HG03280 (cell line): ENCODE measurements around the gene LRP1B.
"Not testable (repeated sequence)": the region's sequence is repeated elsewhere in the genome, so short reads cannot be mapped to it uniquely, and the experiment has no call there.

Source experiments
- ATAC-seq: cut with Tn5 transposase; IDR thresholded peaks from one replicate; pipeline ENCODE4 v1.9.1; 2021; ENCODE audit warnings: mild to moderate bottlenecking, moderate library complexity; ENCODE audit not compliant: unreplicated experiment

Gene LRP1B

GRCh38 chr2:140427033-140427432 lies 1703.8 kb downstream of the LRP1B start:
- not testable (repeated sequence) for ATAC-seq

- ATAC-seq: no peak
Observed at GRCh38 chr2:140424471-140424870, 1706.3 kb downstream of the LRP1B start.

DNA sequence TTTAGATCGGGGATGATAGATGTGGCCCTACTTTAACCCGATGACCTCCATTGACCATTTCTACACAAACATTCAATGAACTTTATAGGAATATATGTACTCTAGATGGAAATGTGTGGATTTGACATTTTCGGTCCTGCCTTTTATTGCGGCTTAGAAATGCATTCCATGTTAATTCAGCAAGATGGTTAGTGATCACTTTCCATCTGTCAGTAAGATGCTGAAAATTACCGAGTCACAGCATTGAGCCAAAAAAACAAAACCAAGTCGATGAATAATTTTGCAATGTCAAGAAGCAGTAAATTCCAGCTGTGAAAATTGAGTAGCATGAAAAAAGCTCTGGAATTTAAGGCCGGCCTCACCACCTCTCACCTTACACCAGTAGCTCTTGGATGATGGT lies 1708.1 kb downstream of the LRP1B start:
- no peak for ATAC-seq

GRCh38 chr2:140417504-140417903 lies 1713.3 kb downstream of the LRP1B start:
- ATAC-seq: no peak

DNA sequence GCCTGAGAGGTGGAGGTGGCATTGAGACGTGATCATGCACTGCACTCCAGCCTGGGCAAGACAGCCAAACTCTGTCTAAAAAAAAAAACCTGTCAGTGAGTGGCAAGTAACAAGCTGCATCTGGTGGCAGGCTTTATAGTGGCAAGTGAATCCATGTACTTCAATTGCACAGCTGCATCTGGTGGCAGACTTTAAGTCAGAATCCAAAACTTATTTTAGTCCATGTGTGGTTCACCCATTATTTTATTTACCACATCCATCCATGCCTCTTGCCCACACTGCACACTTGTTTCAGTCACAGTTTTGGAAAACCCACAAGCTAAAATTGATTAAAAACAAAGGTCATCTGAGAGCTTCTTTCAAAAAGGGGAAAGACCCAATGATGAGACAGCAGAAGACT lies 1714.2 kb downstream of the LRP1B start:
- no peak for ATAC-seq

DNA sequence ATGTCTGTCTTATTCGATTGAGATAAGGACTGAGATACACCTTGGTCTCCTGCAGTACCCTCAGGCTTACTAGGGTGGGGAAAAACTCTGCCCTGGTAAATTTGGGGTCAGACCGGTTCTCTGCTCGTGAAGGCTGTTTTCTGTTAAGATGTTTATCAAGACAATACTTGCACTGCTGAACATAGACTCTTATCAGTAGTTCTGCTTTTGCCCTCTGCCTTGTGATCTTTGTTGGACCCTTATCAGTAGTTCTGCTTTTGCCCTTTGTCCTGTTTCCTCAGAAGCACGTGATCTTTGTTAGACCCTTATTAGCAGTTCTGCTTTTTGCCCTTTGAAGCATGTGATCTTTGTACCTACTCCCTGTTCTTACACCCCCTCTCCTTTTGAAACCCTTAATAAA lies 1715.8 kb downstream of the LRP1B start:
- ATAC-seq: not testable (repeated sequence)

DNA sequence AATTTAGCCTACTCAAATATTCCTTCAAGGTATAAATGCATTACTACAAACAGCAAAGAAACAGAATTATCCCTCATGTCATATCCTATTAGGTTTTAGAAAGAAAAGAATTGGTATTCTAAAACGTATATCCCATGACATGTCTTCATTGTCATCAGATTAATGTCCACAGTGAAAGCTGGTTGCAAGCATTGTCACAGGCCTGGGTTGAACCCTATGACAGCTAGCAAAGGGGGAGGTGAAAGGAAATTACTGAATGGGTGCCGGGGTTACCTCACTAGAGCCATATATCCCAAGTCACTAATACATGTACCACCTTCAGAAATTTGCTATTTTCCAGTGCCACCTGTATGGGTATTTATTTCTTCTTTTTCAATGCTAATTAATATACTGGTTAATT lies 1720.1 kb downstream of the LRP1B start:
- no peak for ATAC-seq

- no peak for ATAC-seq
Observed at GRCh38 chr2:140401056-140401455, 1729.8 kb downstream of the LRP1B start.

DNA sequence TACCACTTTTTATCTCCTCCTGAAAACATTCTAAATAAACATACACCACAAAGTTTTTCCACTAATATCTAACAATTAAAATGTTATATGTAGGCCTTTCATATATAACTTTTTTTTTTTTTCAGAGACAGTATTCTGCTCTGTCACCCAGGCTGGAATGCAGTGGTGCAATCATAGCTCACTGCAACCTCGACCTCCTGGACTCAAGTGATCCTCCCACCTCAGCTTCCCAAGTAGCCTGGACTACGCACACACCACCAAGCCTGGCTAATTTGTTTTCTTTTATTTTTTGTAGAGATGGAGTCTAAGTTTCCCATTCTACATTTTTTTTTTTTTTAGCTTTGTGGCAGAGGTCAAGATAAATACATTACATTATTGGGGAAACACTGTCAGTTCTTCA lies 1738.0 kb downstream of the LRP1B start:
- ATAC-seq: no peak

- ATAC-seq: no peak
Observed at GRCh38 chr2:140384946-140385345, 1745.9 kb downstream of the LRP1B start.

- no peak for ATAC-seq
Observed at GRCh38 chr2:140383781-140384180, 1747.0 kb downstream of the LRP1B start.

DNA sequence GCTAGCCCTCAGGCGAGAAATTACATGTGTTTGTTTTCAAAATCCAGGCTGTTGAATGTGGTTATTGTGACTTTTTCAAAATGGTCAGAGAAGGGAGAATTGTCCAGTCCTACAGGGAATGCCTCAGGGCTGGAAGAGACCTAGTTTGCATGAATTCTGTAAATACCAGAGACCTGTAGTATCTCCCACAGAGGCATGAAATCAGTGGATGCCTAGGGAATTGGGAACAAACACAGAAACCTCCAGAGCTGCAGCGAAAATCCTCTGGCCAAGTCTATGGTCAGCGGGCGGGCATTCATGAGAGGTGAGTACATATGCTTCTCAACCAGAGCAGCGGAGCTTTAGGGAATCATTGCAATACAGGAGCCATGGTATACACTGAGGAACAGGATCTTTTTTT lies 1754.1 kb downstream of the LRP1B start:
- ATAC-seq: no peak

GRCh38 chr2:140363131-140363530 lies 1767.7 kb downstream of the LRP1B start:
- ATAC-seq: no peak

DNA sequence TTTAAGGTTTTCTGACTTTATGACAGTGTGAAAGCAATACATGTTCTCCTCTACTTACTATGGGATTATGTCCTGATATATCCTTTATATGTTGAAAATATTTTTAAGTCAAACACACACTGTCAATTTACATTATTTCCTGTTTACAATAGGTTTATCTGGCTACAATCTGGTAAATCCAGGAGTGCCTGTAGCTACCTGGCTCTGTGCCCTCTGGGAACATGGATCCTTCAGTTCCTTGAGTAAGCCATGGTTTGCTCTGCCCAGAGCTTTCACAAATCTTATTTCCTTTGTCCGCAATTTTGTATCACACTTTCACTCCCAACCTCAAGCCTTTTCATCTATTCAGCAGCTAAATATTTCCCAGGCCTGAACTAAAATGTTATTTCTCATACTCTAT lies 1768.5 kb downstream of the LRP1B start:
- no peak for ATAC-seq

DNA sequence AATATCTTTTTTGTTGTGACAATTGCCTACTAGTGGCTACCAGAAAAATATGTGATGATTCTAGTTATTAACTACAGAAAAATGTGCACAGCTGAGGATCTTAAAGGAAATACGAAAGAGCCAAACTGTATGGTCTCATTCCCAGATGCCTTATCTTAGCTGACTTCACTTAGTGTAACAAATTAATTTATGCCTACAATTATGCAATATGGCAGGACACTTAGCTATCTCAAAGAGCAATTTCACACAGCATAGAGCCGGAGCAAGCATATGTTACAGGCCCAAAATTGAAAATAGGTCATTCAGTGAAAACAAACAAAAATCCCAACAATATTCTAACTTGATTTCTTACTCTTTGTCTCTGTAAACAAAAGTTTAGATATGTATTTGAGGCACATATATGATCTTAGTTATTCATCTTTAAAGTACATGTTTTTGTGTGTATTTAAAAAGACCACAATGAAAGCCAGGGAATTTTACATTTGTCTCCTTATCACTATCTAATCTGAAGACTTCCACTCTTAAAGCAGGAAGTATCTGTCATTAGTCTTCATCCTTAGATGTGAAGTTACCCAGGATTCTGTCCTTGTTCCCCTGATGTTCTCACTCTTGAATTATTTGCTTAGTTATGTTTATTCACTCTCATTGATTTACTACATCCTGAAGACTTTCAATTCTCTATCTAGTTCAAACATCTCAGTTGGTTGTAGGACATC lies 1771.6 kb downstream of the LRP1B start:
- no peak for ATAC-seq

DNA sequence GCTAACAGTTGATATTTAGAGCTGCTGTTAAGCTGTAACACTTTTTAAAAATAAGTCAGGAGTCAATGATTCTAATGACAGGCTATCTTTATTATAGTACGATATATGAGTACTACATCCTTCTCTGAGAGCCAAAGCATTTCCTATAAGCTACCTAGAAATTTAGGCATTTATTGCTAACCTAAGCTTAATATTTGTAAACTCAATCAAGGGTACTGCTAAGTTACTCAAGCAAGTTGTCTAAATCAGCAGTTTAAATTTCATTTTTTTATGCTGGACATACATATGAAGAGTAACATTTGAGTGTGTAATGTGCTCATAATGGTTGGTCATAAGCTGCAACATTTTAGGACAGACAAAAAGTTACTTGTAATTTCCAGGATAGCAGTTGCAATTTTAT lies 1774.1 kb downstream of the LRP1B start:
- no peak for ATAC-seq

DNA sequence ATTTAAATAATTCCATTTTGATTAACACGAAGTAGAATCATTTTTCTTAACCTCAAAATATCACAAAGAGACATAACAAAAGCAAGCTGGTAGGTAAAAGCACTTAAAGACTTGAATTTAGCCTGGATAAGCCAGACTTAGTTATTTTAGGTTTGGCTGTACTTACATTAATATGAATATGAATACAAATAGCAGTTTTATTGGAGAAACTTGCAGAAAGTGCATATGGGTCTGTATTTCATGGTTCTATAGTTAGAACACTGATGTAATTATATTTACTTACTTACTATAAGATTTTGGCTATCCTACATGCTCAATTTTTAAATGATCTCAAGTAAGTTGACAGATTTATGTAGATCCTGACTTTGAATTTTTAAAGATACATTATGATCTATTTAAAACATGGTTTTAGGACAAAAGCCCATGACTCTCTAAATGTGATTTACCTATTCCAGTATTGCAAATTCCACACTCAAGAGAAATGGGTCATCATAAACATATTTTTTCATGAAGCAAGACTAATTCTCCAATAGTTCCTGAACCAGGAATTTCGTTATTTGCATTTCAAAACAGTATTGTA lies 1775.2 kb downstream of the LRP1B start:
- no peak for ATAC-seq

- no peak for ATAC-seq
Observed at GRCh38 chr2:140354544-140354943, 1776.3 kb downstream of the LRP1B start.

- ATAC-seq: no peak
Observed at GRCh38 chr2:140353541-140353940, 1777.3 kb downstream of the LRP1B start.

DNA sequence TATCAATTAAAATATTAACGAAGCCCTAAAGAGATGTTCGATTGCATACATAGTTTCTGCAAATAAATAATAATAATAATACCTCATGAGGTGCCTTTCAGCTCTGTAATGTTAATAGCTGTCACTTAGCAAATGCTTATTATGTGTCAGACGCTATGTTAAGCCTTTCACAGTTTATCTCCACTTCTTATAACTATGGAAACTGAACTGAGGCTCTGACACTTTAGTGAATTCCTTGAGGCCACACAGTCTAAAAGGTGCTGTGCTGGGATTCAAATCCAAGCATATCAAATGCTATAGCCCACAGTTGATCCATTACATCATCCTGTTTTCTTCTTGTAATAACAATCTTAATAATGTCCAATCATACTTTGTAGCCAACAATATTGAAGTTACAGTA lies 1779.1 kb downstream of the LRP1B start:
- ATAC-seq: no peak

- ATAC-seq: no peak
Observed at GRCh38 chr2:140349695-140350094, 1781.1 kb downstream of the LRP1B start.

DNA sequence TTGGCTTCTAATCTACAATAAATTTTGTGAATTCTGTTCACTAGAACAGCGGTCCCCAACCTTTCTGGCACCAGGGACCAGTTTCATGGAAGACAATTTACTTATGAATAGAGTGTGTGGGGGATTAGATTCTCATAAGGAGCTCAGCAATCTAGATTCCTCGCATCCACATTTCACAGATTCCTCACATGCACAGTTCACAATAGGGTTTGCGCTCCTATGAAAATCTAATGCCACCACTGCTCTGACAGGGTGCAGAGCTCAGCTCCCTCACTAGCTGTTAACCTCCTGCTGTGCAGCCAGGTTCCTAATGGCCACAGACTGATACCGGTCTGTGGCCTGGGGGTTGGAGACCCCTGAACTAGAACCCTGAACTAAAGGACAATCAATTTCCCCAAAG lies 1782.0 kb downstream of the LRP1B start:
- ATAC-seq: no peak

DNA sequence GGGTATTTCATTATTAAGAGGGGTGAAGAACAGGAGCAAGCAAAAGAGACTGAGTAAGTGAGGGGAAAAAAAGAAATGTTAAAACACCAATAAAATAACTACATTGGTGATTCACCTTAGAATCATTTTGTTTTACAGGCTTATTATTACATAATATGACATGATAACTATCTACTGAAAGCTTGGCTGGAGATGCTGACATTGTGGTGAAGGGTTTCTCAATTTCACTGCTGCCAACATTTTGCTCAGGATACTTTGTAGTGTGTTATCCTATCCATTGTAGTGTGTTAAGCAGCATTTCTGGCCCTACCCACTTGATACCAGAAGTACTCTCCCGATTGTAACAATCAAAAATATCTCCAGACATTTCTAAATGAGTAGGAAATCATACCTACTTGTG lies 1786.0 kb downstream of the LRP1B start:
- ATAC-seq: no peak
